Panc1 (cell line): ENCODE results near the gene CEPT1.

Source experiments
- POLR2AphosphoS5 ChIP-seq: IDR thresholded peaks from 2 replicates; pipeline ENCODE4 v1.6.1; 2012; ENCODE audit warnings: mild to moderate bottlenecking, low read depth, low read length, moderate library complexity
- SIN3A ChIP-seq: IDR thresholded peaks from 2 replicates; pipeline ENCODE4 v1.6.1; 2012; ENCODE audit warnings: low read depth, mild to moderate bottlenecking, low read length, moderate library complexity, borderline replicate concordance; ENCODE audit not compliant: insufficient read depth
- TF ChIP-seq, protein P1 (sequence below): fragments of 450-650 bp; IDR thresholded peaks from 2 replicates; pipeline ENCODE4 v1.5.1; 2017; ENCODE audit warnings: mild to moderate bottlenecking

DNA sequence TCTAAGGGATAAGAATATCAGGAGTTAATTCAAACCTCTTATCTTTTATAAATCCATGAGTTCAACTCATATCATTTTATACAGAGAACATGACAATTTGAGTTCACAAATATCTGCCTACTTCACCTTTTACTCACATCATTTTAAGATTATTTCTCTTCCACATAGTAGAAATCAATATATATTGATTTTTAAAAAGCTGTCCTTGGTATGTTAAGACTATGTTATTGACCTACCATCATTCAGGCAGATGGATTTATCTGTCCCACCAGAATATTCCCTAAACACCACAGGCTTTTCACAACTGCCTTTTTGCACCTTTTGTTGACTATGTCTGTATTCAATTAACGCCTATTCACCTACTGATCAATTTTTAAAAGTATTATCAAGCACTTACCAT lies 13.7 kb upstream of the CEPT1 start:
- TF ChIP-seq, protein P1, sequence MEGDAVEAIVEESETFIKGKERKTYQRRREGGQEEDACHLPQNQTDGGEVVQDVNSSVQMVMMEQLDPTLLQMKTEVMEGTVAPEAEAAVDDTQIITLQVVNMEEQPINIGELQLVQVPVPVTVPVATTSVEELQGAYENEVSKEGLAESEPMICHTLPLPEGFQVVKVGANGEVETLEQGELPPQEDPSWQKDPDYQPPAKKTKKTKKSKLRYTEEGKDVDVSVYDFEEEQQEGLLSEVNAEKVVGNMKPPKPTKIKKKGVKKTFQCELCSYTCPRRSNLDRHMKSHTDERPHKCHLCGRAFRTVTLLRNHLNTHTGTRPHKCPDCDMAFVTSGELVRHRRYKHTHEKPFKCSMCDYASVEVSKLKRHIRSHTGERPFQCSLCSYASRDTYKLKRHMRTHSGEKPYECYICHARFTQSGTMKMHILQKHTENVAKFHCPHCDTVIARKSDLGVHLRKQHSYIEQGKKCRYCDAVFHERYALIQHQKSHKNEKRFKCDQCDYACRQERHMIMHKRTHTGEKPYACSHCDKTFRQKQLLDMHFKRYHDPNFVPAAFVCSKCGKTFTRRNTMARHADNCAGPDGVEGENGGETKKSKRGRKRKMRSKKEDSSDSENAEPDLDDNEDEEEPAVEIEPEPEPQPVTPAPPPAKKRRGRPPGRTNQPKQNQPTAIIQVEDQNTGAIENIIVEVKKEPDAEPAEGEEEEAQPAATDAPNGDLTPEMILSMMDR = no peak
- TF ChIP-seq SIN3A (no peak), POLR2AphosphoS5 (no peak)
